NCI-H146 treated with DMSO at 0.1 percent for 48 hours (cell line): ENCODE data around the gene ZSCAN23.
"Not testable (repeated sequence)": the region's sequence is repeated elsewhere in the genome, so short reads cannot be mapped to it uniquely, and the experiment has no call there.

Experiments used
- DNase-seq: peaks from one replicate; lab custom pipeline; 2025; ENCODE audit not compliant: unreplicated experiment; lab: John Stamatoyannopoulos, UW

ZSCAN23 gene

DNA sequence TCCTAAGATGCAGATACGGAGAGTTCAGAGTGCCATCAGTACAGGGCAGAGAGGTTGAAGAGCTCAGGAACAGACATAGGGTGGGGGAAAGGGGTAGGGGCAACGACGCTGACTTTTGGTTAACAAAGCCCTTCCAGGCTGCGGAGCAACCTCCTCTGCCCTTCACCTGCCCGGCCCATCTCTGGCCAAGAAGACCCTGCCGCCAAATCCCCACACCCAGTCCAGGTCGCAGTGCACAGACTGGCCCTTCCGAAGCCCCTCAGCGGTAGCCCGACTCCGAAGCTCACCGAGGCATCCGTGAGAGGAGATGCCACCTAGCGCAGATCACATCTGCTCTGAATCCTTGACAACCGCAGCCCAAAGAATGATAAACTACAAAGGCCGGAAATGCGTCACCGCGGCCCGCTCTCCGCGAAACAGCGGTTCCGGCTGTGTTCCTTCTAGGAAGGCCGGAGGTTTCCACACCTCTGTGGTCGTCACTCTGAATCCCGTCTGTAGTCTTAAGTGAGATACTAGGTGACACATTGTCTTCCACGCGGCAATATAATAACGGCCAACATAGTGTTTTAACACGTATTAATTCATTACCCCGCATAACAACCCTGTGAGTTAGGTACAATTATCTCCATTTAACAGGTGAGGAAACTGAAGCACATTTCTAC lies at the start of gene ZSCAN23:
TSS of gene ZSCAN23 (minus strand) at position 380 of the 662 bp plus-strand sequence. CDS start 7,225 bp downstream, outside the sequence.
- DNase-seq: peak; percentile 80

DNA sequence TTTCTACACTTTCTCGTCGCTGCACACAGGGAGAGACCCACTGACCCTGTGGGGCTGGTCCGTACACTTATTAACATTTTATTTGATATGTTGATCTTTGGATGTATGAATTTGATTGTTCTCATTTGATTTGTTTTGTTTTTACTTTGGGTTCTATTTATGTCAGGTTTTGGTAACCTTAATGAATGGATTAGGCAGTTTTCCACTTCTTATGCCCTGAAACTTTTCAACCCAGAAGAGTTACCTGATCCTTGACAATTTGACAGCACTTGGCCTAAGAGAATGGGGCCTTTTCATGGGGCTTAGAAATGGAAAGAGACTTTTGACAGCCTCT lies 48.7 kb upstream of the ZSCAN23 start:
- no peak for DNase-seq

DNA sequence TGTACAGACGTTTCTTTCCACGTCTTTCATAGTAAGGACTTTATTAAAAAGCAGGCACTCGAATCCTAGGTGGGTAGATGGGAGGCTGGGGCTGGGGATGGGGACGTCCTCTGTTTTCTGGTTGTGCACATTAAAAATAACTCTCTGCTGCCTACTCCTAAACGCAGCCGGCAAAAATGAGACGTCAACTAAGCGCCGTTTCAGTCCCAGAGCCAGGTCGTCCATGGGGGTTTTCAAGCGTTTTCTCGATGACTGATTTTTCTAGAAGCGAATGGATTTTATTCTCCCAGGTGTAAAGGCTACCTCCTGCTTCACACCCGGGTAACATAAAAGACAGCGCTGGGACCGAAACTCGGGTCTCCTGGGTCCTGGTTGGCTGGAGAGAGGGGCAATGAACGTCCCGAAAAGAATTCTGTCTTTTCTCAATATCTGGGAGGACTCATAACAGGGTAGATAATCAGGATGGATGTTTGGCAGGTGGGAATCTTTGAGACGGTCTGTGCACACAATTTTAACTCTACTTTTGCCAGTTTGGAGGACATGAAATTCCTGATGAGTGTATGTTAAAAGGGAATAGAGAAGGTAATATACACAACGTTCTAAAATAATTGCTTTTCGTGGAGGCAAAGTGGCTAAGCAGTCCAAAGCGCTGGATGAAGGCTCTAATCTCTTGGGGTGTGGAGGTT lies 47.1 kb upstream of the ZSCAN23 start:
- DNase-seq: no peak

DNA sequence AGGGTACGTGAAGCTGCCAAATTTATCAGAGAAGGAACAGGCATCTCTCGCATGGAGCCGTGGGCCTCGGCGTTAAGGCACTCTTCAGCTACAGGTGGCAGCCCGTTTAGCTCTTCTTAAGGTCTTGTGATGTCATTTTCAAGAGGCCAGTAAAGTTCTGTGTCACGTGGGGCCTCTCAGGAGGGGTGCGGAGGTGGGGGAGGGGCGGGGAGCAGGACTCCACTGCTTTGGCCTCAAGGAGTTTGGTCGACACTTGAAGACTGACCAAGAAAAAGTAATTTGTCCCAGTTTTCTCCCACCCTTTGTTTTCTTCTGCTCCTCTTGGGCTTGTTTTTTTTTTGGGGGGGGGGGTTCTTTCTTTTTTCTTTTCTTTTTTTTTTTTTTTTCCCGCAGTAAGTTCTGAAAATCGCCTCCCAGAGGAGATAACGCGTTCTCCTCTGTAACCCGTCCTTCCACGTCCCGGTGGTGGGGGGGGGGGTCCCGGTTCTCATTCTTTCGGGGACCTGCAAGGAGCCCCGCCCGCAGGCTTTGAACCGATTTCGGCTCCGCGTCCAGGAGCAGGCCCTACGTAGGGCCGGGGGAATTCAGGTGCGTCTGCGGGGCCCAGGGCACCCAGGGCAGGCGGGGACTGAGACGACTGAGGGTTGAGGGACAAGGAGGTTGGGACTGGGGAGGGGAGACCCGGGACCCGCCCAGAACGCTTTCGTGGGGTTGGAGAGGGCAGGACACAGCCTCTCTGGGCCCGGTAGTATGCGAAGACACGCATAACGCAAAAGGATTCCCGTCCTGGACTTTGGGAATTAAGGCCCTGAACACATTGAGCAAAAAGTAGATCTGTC lies 46.3 kb upstream of the ZSCAN23 start:
- DNase-seq: no peak

DNA sequence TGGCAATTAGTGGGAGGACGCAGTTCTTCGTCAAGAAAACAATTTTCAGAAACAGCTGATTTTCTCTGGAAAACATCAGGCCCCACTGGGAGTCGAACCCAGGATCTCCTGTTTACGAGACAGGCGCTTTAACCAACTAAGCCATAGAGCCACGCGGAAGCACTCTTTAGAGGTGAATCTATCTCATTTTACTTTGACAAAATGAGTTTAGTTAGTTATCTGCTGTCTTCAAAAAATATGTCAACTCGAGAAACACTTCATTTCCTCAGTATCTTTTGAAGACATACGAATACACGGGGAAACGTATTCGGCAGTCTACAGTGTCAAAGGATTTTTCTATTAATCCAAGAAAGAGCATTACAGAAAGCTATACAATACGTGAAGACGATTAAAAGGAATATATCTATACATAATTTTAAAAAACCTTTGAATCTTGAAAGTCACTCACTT lies 45.6 kb upstream of the ZSCAN23 start:
- no peak for DNase-seq

DNA sequence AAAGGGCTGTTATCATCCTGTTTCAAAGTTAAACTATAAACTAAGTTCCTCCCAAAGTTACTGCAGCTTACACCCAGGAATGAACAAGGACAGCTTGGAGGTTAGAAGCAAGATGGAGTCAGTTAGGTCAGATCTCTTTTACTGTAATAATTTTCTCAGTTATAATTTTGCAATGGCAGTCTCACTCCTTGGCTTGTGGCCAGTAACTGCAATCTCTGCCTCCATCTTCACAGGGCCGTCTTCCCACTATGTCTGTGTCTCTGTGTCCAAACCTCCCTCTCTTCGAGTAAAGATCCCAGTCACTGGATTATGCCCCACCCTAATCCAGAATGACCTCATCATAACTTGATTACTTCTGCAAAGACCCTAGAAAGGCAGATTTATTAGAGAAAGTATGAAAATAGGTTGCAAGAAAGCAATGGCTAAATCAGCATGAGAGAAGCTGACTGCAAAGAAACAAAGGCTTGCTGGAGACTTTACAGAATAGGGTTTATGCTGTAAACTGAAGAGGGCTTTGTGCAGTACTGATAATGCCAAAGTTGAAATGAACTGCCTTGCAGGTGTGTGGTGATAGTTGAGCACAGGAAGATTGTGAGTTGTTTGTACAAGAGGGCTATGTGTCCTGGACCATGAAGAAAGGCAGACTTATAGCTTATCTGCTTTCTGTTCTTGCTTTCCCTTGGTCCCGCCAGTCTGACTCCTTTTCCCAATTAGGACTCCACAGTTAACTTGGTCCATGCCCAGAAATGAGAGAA lies 43.9 kb upstream of the ZSCAN23 start:
- no peak for DNase-seq

DNA sequence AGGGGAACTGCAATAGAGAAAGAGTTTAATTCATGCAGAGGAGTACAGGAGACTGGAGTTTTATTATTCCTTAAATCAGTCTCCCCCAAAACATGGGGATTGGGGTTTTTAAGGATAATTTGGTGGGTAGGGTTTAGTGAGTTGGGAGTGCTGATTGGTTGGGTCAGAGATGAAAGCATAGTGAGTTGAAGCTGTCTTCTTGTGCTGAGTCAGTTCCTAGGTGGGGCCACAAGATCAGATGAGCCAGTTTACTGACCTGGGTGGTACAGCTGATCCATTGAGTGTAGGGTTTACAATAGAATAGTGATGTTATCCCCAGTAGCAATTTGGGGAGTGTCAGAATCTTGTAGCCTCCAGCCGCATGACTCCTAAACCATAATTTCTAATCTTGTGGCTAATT lies 43.2 kb upstream of the ZSCAN23 start:
- DNase-seq: no peak

DNA sequence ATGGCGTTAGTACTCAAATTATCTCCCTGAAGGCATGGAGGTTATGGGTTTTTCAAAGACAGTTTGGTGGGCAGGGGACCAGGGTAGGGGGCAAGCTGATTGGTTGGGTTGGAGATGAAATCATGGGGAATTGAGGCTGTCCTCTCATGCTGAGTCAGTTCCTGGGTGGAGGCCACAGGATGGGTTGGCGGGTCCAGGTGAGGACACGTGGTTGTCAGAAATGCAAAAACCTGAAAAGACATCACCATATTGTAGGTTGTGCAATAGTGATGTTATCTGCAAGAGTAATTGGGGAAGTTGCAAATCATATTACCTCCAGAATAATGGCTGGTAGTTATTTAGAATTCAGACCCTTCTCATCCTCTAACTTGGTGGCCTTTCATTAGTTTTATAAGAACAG lies 42.2 kb upstream of the ZSCAN23 start:
- DNase-seq: no peak

DNA sequence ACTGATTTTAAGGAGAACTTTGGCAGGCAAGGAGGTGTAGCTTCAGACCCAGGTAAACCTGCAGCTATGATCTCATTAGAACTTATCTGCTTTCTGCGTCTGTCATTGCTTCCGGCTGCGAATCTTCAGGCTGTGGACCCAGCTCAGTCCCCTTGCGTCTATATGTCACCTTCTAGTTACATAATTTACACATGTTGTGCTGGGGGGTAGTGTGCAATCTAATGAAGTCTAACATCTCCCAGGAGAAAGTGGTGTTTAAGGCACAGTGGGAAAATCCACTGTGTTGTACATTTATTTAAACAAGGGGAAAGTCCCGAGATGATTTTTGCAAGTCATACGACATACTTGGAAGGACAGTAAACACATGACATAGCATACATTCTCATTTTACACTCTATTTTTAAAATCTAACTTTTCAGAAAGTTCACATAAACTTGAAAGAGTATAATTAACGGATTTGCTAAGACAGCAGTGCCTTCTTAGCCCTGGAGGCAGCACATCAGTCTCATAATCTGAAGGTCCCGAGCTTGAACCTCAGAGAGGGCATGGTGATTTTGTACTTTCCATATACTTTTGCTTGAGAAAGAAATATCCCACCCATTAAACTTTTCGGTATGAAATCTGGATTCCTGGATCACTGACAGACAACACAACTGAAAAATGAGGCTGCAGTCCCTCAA lies 37.1 kb upstream of the ZSCAN23 start:
- no peak for DNase-seq

DNA sequence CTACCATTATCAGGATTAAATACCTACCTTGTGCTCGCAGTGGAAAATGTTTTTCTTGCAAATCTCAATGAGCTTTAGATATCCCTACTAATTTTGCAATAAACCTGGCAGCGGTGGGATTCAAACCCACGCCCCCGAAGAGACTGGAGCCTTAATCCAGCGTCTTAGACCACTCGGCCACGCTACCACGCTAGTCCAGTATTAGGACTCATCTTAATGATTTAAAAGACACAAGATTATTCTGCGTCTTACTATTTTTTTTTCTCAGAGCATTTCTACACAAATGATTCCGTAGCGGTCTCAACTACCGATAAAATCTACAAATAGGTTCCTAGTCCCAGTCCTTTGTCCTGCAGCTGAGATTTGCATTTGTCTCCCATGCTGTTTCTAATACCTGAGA lies 35.2 kb upstream of the ZSCAN23 start:
- DNase-seq: no peak

DNA sequence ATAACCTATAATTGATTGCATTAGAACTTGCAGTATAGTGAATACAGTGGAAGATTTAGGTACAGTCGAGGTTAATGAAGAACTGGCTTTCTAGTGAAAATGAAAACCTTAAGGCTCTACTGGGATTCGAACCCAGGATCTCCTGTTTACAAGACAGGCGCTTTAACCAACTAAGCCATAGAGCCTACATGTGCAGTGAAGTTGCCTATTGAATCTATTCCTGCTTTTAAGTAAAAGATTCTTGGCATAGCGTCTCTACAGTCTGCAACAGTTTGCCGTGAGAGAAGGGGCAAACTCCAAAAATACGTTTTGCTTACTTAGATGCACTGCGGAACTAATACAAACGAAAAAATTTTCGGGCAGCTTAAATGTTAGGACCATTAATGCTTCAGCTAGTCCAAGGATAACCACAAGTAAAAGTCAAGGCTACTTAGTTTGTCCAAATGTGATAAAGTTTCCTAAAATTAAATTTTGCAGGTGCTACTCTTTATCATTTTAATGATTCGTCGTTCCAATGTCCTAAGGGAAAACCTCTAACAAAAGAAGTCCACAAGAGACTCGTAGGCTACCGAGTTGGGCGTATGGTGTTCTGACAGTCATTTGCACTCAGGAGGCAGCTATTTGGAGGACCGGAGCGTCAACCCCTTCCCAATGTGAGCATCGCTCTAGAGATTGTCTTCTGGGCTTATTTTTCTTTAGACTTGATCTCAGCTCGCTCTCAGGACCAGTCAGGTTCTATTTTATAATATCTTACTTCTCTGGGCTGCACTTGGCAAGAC lies 31.3 kb upstream of the ZSCAN23 start:
- peak; percentile 51 for DNase-seq

DNA sequence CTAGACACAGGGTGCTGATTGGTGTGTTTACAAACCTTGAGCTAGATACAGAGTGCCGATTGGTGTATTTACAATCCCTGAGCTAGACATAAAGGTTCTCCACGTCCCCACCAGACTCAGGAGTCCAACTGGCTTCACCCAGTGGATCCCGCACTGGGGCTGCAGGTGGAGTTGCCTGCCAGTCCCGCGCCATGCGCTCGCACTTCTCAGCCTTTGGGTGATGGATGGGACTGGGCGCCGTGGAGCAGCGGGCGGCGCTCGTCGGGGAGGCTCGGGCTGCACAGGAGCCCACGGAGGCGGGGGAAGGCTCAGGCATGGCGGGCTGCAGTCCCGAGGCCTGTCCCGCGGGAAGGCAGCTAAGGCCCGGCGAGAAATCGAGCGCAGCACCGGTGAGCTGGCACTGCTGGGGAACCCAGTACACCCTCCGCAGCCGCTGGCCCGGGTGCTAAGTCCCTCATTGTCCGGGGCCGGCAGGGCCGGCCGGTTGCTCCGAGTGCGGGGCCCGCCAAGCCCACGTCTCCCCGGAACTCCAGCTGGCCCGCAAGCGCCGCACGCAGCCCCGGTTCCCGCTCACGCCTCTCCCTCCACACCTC lies 26.0 kb upstream of the ZSCAN23 start:
- not testable (repeated sequence) for DNase-seq

DNA sequence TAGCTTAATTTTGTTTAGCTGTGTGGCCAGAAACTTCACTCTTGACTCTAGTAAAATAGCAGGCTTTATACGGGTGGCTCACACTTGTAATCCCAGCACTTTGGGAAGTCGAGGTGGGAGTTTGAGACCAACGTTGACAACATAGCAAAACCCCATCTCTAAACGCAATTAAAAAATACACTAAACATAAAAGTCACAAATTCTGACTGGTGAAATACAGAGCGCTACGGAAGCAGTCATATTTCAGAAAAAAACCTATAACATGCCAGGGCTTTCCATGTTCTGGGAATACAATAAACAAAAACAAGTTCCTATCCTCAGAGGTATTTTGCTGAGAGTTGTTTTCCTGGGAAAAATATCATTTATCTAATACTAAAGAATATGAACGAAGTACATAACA lies 24.8 kb upstream of the ZSCAN23 start:
- DNase-seq: no peak

DNA sequence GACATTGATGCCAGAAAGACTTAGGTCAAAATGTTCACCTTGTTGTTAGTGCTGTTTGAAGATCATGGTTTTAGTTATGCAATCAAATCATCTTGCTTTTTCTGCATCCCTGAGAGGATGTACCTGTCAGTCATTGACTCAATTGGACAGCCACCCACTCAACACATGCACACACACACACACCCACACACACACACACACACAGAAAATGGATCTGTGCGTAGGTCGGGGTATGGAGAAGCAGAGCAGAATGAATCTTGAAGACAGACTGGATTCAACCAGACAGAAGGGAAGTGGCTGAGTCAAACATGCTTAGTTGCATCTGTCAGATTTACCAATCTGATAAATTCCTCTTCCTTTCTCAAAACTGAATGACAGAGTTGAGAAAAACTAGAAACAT lies 19.1 kb upstream of the ZSCAN23 start:
- DNase-seq: no peak

DNA sequence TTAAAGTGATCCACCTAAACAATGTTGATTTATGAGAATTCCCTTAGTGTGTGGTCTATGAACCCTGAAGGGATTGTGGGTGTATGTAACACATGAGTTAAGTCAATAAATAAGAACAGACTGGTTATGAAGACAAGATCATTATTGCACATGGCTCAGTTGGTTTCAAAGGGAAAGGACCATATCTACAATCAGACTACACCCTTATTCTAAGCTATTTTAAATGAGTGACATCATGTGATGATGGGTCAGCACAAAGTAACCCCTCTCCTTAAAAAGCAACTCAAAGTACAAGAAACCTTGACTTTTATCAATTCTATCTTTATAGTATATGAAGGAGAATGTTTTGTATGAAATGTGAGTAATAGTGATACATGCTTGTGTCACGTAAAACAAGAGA lies 15.3 kb upstream of the ZSCAN23 start:
- DNase-seq: no peak

DNA sequence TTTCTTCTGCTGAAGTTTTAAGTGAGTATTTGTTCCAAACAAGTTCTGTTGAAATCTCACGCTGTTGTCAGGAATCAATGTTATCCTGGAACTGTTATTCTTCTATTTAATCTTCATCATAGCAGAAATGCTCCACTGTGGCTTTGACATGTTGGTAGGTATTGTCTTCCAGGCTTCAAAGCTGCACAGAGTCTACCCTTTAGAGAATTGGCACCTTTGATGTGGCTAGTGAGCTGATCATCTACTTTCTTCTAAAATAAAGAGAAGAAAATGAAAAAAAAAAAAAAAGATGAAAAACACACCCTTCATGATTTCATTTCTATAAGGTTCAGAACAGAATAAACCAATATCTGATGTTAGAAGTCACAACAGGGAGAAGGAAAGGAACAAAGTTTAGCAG lies 5.8 kb upstream of the ZSCAN23 start:
- DNase-seq: no peak

DNA sequence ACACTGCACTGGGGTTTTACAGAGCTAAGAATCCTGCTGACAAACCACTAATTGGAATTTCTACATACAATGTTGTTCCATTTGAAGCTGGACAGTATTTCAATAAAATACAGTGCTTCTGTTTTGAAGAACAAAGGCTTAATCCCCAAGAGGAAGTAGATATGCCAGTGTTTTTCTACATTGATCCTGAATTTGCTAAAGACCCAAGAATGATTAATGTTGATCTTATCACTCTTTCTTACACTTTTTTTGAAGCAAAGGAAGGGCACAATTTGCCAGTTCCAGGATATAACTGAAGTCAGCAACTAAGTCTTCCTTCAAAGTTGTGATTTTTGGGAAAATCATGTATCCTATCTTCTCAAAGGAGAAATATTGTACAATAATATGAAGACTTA lies 4.2 kb upstream of the ZSCAN23 start:
- DNase-seq: not testable (repeated sequence)

DNA sequence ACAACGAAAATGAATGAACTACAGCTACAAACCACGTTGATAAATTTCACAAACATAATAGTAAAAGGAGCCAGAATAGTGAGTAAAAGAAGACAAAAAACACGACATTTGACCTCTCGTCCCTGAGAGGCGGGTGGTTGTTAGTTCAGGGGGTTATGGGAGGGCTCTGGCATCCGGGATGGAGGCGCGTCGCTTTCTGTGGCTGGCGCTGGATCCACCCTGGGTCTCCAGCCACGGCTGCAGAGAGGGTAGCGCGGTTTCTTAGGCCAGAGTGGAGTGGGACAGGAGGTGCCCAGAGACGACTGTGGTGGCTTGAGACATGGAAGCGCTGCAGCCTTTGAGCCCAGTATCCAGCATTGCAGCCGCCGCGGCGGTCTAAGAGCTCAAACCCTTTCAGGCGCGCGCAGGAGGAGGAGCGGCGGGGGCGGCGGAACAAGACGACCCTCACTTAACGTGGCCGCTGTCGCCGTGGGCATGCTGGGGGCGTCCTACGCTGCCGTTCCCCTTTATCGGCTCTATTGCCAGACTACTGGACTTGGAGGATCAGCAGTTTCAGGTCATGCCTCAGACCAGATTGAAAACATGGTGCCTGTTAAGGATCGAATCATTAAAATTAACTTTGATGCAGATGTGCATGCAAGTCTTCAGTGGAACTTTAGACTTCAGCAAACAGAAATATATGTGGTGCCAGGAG lies 3.7 kb upstream of the ZSCAN23 start:
- no peak for DNase-seq

DNA sequence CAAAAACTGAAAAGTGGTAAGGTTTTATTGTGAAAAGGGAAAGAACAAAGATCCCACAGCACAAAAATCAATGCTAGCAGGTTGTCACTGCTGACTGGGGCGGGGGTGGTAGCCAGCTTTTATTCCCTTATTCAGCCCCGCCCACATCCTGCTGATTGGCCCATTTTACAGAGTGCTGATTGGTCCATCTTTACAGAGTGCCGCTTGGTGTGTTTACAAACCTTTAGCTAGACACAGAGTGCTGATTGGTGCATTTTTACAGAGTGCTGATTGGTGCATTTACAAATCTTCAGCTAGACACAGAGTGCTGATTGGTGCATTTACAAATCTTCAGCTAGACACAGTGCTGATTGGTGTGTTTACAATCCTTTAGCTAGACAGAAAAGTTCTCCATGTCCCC lies 1.5 kb upstream of the ZSCAN23 start:
- DNase-seq: not testable (repeated sequence)
